HG02884 (cell line): ENCODE data around the gene ATP1A3.
"Not testable (repeated sequence)": the region's sequence is repeated elsewhere in the genome, so short reads cannot be mapped to it uniquely, and the experiment has no call there.

ENCODE experiments used
- ATAC-seq: cut with Tn5 transposase; IDR thresholded peaks from one replicate; pipeline ENCODE4 v1.9.1; 2021; ENCODE audit warnings: mild to moderate bottlenecking, moderate library complexity; ENCODE audit not compliant: unreplicated experiment

The ATP1A3 gene

GRCh38 chr19:41993612-41994483 is at the start of gene ATP1A3:
Gene ATP1A3, minus strand, starts transcription at chr19:41994230. Its CDS starts 154 bp downstream, at chr19:41994076.
- ATAC-seq, result no peak

DNA sequence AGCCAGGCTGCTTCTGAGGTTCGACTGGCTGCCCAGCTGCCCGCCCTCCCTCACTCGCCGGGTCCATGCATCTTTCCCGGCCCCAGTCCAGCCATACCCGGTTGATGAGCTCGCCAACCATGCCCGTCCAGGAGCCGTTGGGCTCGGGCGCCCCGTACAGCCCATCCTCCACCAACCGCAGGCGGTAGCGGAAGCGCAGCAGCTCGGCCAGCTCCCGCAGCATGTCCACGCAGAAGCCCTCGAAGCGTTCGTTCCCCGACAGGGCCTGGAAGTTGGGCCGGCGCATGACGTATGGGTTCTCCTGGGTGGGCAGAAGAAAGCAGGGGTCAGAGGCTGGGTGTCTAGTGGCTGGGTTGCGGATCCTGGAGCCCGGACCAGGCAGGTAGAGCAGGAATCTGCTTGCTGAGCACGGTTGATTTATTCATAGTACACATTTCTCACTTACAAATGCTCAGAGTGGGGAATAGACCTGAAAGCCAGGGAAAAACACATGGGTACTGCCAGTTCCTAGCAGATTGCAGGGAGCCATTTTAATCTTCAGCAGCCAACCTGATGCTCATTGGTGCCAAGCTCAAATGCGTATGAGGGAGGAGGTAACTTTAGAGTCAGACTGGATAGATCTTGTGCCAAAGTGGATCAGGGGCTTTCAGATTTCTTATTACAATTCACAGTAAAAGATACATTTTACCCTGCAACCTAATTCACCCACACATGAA is 48.6 kb upstream of the ATP1A3 start:
- ATAC-seq, result no peak

DNA sequence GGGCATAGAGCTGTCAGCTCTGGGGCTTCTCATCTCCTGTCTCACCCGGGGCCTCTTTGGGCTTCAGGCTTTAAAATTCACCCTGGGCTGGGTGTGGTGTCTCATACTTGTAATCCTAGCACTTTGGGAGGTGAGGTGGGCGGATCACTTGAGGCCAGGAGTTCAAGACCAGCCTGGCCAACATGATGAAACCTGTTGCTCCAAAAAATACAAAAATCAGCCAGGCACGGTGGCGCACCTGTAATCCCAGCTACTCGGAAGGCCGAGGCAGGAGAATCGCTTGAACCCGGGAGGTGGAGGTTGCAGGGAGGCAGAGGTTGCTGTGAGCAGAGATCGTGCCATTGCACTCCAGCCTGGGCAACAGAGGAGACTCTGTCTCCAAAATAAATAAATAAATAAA is 46.5 kb upstream of the ATP1A3 start:
- ATAC-seq, result not testable (repeated sequence)

DNA sequence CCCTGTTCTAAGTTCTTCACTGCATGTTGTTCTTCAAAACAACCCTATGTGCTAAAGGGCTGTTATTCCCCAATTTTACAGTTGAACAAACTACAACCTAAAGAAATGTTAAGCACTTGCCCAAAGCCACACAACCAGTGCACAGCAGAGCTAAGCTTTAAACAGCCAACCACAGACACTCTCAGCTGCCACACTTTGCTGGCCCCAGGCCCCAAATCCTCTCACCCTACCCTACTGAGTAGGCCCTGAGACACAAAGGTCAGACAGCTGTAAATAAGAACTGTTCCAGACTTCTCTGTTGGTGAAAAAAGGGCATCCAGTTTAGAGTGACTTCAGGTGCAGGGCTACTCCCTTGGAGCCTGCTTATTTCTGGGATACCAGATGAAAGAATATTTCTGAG is 46.0 kb upstream of the ATP1A3 start:
- ATAC-seq, result no peak

DNA sequence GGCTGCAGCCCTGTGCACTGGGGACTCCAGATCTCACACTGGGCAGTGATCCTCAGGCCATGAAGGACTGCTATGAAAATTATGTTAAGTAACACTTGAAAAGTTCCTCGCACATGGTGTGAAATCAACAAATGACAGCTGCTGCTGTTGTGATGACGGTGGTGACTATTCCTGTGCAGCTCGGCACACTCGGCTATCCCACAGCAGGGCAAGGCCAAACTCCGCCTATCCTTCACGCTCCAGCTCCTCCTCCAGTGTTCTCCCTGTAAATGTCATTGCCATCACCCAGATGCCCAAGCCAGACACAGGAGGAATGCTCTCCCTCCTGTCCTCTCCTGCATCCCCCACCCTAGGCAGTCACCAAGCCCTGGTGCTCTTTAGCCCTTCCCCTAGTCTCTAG is 44.6 kb upstream of the ATP1A3 start:
- ATAC-seq, result no peak

DNA sequence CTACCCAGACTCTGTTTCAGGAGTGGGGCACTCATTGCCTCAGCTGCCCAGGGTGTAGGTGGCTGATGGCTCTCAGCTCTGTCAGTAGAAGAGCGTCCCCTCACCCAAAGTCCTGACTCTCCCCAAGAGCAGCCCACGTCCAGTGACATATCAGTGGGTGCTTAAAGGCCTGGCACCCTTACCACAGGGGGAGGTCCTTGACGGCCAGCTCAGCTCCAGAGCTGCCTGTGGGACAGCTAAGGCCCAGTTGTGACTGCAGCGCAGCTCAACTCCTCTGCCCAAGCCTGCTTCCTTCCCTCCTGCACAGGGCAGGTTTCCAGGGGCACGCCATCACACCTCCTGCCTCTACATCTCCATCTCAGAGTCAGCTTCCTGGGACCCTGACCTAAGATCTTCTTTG is 43.6 kb upstream of the ATP1A3 start:
- no peak for ATAC-seq

GRCh38 chr19:42034640-42035391 is 40.8 kb upstream of the ATP1A3 start:
- not testable (repeated sequence) for ATAC-seq

- no peak for ATAC-seq
Observed at GRCh38 chr19:42033413-42033812, 39.4 kb upstream of the ATP1A3 start.

DNA sequence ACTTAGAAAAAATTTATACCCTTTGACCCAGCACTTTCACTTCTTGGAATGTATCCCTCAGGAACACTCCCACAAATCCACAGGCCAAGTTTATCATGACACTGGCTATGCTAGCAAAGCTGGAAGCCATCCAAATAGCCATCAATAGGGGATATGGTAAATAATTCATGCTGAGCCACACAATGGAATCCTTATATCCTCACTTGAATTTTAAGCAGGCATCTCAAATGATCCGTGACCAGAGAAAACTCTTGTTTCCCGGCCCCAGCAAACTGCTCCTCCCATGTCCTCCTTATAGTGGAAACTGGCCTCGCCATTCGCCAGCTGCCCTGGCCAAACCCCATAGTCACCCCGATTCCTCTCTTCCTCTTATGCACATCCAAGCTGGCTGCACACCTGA is 38.4 kb upstream of the ATP1A3 start:
- no peak for ATAC-seq

GRCh38 chr19:42030645-42031440 is 36.8 kb upstream of the ATP1A3 start:
- ATAC-seq, result no peak

DNA sequence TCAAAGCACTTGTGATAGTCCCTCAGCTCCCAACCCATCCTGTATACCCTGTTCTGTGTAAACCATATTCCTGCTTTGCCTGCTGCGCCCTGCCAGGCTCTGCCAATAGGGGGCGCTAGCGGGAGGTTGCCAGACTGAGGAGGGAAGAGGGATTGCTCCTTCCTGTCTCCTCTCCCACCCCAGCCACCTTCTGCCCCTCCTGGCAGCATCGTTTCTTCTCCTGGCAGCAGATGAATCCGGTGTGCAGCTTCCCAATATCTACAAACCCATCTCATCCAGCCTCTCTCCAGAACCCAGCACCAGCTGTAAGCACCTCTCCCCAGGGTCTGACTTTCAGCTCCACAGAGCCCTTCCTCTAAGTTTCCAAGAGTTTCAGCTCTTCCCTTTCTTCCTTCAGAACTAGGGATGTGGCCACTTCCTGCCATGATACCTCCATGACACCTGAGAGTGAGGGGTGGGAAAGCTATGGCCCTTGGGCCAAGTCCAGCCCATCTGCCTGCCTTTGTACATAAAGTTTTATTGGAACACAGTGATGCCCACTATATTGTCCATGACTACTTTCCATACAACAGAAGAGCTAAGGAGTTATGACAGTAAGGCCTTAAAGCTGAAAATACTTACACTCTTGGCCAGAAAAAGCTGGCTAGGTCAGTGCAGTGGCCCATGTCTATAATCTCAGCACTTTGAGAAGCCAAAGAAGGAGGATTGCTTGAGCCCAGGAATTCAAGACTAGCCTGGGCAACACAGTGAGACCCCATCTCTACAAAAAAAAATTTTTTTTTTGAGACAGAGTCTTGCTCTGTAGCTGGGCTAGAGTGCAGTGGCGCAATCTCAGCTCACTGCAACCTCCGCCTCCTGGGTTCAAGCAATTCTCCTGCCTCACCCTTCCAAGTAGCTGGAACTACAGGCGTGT is 34.5 kb upstream of the ATP1A3 start:
- no peak for ATAC-seq

DNA sequence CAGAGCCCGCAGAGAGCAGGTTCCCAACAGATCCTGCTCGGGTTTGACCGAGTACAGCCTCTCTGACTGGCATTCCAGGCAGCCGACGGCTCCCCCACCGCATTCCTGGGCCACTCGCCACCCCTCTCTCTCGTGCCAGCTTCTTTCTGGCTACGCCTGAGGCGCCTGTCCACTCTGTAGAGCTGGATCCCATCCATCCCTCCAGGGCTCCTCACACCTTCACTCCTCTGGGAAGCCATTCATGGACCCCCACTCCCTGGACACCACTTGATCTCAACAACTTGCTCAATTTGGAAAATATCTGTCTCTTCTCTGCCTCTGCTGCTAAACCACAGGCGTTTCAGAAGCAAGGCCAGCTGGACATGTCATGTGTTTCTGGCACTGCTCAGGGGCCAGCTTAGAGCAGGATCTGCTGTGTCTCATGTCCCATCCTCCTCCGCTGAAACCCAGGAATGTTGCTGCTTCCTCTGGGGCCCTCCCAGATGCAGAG is 30.6 kb upstream of the ATP1A3 start:
- ATAC-seq, result no peak

GRCh38 chr19:42023943-42024260 is 29.9 kb upstream of the ATP1A3 start:
- ATAC-seq, result no peak

- ATAC-seq, result no peak
Observed at GRCh38 chr19:42023121-42023942, 29.3 kb upstream of the ATP1A3 start.

DNA sequence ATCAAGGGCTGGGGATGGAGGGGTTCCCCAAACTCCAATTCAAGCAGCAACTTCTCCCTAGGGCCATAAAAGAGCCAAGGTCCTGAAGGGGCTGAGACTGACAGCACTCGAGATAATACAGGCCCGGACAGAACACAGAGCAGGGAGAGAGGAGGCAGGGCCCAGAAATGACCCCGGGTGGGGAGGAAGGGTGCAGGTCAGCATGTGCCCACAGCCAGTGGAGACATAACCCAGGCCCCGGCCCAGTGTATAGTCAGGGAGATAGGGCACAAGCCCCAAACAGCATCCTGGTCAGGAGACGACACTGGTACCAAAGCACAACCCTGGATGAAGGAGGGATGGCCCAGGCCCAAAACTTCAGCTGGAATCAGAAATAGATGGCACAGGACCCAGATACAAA is 28.6 kb upstream of the ATP1A3 start:
- ATAC-seq, result no peak

DNA sequence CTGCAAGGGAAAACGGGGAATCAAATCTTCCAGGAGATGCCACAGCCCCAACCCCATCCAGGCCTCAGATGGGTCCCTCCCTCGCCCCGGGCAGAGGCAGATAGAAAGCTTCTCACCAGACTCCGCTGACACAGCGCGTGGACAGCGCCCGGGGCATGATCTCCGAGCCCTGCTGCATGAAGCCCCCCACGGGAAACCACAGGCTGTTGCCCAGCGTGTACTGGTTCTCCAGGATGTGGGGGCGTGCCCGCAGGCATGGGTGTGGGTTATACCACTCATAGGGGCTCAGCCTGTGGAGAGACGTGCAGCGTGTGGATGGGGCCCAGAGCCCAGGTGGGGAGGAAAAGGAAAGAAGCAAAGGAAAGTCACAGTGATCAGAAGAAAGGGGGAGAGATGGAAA is 27.2 kb upstream of the ATP1A3 start:
- no peak for ATAC-seq

DNA sequence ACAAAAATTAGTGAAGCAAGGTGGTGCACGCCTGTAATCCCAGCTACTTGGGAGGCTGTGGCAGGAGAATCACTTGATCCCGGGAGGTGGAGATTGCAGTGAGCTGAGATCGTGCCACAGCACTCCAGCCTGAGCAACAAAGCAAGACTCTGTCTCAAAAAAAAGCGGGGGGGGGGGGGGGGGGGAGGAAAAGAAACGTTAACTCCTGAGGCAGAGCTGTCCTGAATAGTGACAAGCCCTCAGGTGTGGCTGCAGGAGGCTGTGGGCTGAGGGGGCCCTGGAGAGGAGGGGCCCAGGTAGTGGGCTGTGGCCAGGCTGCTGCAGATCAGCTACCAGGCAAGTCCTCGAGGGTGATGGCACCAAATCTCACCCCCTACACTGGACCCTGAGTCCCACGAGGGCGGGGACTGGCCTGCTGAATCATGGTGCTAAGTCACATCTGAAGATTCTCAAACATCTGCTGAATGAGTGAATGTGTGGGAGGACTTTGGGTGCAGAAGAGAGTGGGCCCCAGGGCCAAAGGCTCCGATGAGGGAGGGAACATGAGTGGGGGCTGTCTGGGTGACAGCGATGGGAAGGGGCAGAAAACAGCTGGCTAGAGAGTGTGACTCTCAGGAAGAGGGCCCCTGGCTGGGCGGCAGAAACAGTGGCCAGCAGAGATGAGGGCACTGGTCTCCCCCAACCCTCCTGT is 24.6 kb upstream of the ATP1A3 start:
- no peak for ATAC-seq

GRCh38 chr19:42017040-42017439 is 23.0 kb upstream of the ATP1A3 start:
- no peak for ATAC-seq
